T-helper 2 cell treated with Interferon-gamma antibody and Interleukin-4, amounts not matched to agents 5 μg/mL and 100 μg/mL, for 36 hours (primary cell): Measurements from ENCODE around the gene GOLIM4.
"Not testable (repeated sequence)": the region's sequence is repeated elsewhere in the genome, so short reads cannot be mapped to it uniquely, and the experiment has no call there.

ENCODE experiments used
- DNase-seq: peaks from one replicate; pipeline ENCODE4 v3.0.0; 2021; ENCODE audit warnings: low spot score
- H3K27ac Mint-ChIP-seq: one replicate; pipeline ENCODE4 v1.8.0; 2021; ENCODE audit warnings: mild to moderate bottlenecking, mixed read lengths
- H3K27me3 Mint-ChIP-seq: one replicate; pipeline ENCODE4 v1.8.0; 2021; ENCODE audit warnings: low read depth, mixed read lengths
- H3K36me3 Mint-ChIP-seq: one replicate; pipeline ENCODE4 v1.8.0; 2021; ENCODE audit warnings: low read depth, mixed read lengths
- H3K4me1 Mint-ChIP-seq: one replicate; pipeline ENCODE4 v1.8.0; 2021; ENCODE audit warnings: low read depth, mixed read lengths
- H3K4me3 Mint-ChIP-seq: one replicate; pipeline ENCODE4 v1.8.0; 2022; ENCODE audit warnings: mild to moderate bottlenecking, moderate library complexity, mixed read lengths
- H3K9me3 Mint-ChIP-seq: one replicate; pipeline ENCODE4 v1.8.0; 2021; ENCODE audit warnings: mixed read lengths

Gene GOLIM4

DNA sequence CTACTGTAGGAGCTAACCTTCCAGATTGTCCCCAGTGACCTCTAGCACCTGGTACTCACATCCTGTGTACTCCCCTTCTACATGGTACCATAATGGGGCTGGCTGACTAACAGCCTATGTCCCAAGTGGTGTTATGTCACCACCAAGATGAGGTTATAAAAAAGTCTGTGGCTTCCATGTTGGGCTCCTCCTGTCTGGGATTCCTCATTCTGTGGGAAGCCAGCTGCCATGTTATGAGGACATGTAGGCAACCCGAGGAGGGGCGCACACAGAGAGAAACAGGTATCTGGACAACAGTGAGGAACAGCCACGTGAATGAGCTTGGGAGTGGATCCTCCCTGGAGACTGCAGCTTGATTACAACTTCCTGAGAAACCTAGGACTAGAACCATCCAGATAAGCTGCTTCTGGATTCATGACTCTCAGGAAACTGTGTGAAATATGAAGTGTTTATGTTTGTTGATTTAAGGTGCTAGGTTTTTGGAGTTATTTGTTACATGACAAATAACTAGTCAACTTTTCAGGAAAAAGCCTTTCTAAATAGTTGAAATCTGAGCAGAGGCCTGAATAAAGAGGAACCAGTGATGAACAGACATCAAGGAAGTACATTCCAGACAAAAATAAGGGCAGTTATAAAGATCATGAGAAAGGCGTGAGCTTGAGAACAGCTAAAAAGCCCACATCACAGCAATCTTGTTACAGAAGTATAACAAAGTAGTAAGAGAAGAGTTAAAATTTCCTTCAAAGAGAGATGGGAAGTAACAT, 21.7 kb downstream of the GOLIM4 start:
- Mint-ChIP-seq H3K36me3 (no peaks in the 10 kb centered on the region), H3K4me3 (no peak overlapping the region), H3K27ac (no peak overlapping the region), H3K4me1 (no peaks in the 10 kb centered on the region), H3K9me3 (no peaks in the 10 kb centered on the region), H3K27me3 (no peaks in the 10 kb centered on the region)
- no peak for DNase-seq

DNA sequence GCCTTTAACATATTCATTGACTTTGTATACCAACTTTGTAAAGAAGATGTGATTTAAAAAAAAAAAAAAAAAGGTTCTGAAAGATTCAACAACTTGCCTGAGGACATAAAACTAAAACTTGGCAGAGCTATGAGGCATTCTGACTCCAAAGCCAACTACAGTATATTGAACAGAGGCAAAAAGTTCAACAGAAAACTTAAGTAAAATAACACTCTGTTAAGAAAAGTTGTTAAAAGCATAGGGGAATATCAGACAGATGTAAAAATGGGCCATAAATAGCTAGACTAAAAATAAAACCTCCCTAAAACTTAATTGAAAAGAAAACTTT, 23.4 kb downstream of the GOLIM4 start:
- H3K9me3 Mint-ChIP-seq, result no peaks in the 10 kb centered on the region
- H3K36me3 Mint-ChIP-seq, result no peaks in the 10 kb centered on the region
- DNase-seq, result no peak
- H3K4me3 Mint-ChIP-seq, result no peak overlapping the region
- no peaks in the 10 kb centered on the region for H3K4me1 Mint-ChIP-seq
- H3K27ac Mint-ChIP-seq, result no peak overlapping the region
- H3K27me3 Mint-ChIP-seq, result no peaks in the 10 kb centered on the region

DNA sequence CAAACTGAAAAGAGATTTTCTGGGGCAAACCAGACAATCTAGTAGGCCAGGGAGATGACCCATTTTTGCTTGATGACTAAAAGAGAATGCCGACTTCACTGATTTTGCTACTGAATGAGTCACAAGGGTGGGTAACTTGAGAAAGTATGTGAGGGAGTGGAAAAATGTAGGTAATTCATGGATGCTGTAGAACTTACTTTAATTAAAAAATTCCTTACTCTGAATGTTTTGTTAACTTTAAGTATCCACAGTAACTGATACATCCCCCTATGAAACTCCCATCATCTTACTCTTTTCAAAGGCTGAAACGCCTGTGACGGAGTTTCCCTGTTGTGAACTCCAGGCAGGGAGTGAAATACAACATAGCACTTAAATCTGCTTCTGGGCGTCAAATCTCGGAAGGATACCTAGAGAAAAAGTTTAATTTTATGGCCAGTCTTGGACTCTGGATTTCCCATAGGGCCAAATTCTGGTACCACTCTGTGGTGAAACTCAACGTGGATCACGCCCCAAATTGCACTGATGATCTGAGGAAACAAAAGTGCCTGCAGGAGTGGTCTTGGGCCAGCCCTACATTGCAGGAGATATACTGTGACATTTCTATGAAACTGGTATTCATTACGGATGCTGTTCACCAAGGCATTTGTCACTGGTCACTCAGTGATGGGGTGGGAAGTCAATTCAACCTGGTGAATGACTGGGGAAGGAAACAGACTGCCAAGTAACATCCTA, 24.0 kb downstream of the GOLIM4 start:
- Mint-ChIP-seq H3K27ac (no peak overlapping the region), H3K27me3 (no peaks in the 10 kb centered on the region), H3K4me1 (no peaks in the 10 kb centered on the region), H3K36me3 (no peaks in the 10 kb centered on the region), H3K9me3 (no peaks in the 10 kb centered on the region), H3K4me3 (no peak overlapping the region)
- DNase-seq, result no peak

DNA sequence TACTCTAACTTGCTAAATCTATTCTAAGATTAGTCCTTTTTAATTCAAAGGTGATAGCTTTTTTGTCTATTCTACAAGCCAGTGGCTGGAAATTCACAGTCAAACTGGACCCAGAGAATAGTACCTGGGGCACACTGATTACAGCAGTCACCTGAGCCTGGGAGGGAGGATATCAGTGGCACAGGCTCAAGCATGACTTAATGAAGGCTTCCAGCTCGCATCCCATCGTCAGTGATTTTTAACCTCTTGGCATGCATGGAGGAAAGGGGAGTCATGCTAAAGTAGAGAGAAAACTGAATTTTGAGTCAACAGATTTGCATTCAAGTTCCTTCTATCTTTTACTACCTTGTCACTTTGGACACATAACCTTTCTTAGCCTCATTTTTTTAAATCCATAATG, 24.8 kb downstream of the GOLIM4 start:
- Mint-ChIP-seq H3K36me3 (no peaks in the 10 kb centered on the region), H3K4me1 (no peaks in the 10 kb centered on the region), H3K4me3 (no peak overlapping the region), H3K27ac (no peak overlapping the region), H3K27me3 (no peaks in the 10 kb centered on the region), H3K9me3 (no peaks in the 10 kb centered on the region)
- no peak for DNase-seq

DNA sequence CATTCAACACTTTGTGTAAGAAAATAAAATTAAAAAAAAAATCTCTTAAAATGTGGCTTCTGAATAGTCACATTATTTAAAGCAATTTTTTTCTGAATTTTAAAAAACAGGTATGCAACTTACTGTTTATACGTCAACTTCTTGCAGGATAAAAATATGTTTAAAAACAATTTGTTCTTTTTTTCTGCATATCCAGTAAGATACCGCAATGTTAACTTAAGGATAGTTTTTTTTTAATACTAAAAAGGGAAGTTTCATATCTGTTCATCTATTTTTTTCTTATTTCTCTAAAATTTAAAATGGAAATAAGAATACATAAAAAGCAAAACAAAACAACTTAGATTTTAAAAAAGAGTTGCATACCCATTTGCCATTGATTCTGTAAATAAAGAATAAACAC, 27.4 kb downstream of the GOLIM4 start:
- no peaks in the 10 kb centered on the region for H3K4me1 Mint-ChIP-seq
- H3K9me3 Mint-ChIP-seq, result no peaks in the 10 kb centered on the region
- no peak for DNase-seq

DNA sequence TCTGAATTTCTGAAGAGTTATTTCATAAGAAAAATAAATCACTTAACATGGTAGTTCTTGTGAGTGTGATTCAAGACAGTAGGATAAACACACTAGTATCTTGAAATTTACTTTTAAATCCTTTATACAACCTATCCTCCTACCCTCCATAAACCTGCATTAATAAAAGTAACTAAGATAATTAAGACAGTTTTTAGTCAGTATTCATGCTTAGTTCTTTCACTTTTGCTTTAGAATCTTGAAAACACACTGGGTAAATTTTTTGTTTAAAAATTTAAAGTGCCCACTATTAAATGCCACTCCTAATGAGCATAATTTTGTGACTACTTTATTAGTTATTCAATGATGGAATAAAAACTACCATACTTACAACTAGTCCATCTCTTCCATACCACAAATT, 28.8 kb downstream of the GOLIM4 start:
- no peaks in the 10 kb centered on the region for H3K4me1 Mint-ChIP-seq
- peaks cover 3% of the 10 kb centered on the region for H3K27me3 Mint-ChIP-seq
- H3K9me3 Mint-ChIP-seq, result no peaks in the 10 kb centered on the region
- no peak for DNase-seq
- H3K27ac Mint-ChIP-seq, result no peak overlapping the region
- no peaks in the 10 kb centered on the region for H3K36me3 Mint-ChIP-seq
- H3K4me3 Mint-ChIP-seq, result no peak overlapping the region

More for the DNA sequence above, 27.4 kb downstream of the GOLIM4 start:
- H3K36me3 Mint-ChIP-seq, result no peaks in the 10 kb centered on the region
- no peak overlapping the region for H3K4me3 Mint-ChIP-seq
- no peak overlapping the region for H3K27ac Mint-ChIP-seq
- peaks cover 3% of the 10 kb centered on the region for H3K27me3 Mint-ChIP-seq

DNA sequence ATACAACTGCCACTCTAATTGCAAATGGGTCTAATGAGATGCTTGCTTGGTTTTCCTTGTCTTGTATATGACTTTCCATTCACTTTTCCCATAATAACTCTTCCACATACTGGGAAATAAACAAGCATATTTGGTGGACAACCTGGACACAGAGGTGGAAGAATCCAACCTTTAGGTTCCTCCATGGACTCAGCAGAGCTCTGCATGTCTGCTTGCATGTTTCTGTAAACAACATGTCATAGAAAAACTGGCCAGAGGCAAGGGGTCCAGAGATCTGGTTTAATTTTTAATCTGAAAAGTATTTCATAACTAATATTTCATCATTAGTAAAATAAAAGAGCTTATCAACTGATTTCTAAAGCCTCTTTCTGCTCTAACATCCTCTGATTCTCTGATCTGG, 30.2 kb downstream of the GOLIM4 start:
- peaks cover 3% of the 10 kb centered on the region for H3K27me3 Mint-ChIP-seq

DNA sequence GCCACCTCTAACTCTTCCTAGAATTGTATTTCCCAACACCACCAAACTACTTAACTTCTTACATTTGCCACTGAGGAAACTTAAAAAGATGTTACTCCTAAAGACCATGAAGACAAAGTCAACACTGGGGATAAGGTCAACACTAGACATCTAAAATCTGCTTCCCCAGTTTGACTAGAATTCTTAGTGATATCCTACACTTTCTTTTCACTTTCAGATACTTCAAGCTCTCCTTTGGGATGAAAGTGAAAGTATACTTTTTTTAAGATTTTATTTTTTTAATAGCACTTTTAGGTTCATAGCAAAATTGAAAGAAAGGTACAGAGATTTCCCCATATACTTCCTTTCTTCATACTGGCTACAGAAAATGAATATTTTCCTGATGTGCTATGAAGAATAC, 32.6 kb downstream of the GOLIM4 start:
- peaks cover 10% of the 10 kb centered on the region for H3K27me3 Mint-ChIP-seq
- H3K4me3 Mint-ChIP-seq, result no peak overlapping the region
- H3K27ac Mint-ChIP-seq, result no peak overlapping the region
- H3K9me3 Mint-ChIP-seq, result no peaks in the 10 kb centered on the region
- DNase-seq, result no peak
- H3K36me3 Mint-ChIP-seq, result no peaks in the 10 kb centered on the region
- H3K4me1 Mint-ChIP-seq, result peaks cover 15% of the 10 kb centered on the region

More for the DNA sequence above, 30.2 kb downstream of the GOLIM4 start:
- no peak for DNase-seq
- Mint-ChIP-seq H3K9me3 (no peaks in the 10 kb centered on the region), H3K4me3 (no peak overlapping the region), H3K4me1 (peaks cover 11% of the 10 kb centered on the region), H3K27ac (no peak overlapping the region), H3K36me3 (no peaks in the 10 kb centered on the region)

DNA sequence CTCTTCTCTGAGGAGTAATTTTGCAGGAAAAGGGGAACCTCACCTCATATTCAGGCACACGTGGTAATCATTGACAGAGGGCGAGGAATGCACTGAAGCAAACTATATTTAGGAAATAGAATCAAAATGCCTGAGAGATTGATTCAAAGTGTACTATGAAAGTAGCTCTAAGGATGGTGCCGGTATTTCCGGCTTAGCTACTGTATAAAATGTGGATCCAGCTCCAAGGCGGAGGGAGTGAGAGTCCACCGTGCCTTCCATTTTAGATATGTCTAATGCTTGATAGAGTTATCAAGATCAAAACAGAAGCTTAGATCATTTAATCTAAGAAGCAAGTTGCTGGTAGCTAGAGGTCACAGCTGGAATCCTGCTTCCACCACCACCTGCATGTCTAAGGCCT, 33.0 kb downstream of the GOLIM4 start:
- Mint-ChIP-seq H3K4me3 (no peak overlapping the region), H3K36me3 (no peaks in the 10 kb centered on the region), H3K27ac (no peak overlapping the region), H3K27me3 (peaks cover 10% of the 10 kb centered on the region), H3K4me1 (peaks cover 15% of the 10 kb centered on the region), H3K9me3 (no peaks in the 10 kb centered on the region)
- DNase-seq, result no peak

DNA sequence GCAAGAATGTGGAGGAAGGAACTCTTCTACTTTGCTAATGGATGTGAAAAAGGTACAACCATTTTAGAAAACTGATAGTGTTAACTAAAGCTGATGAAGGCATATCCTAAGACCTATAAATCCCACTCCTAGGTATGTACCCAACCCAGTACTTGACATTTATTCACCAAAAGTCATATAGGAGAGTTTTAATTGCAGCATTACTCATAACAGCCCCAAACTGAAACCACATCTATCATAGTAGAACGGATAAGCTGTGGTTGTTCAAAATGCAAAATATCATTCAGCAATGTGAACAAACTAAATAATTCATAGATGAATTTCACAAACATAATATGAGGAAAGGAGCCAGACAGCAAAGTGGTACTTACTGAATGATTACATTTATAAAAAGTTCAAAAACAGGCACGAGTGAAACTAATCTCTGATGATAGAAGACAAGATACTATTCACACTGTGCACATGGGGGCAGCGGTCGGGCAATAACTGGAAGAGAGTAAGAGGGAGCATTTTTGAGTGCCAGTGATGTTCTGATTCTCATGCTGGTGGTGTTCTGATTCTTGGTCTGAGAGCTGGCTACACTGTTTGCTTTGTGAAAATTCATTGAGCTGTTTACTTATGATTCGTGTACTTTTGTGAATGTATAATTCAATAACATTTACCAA, 34.3 kb downstream of the GOLIM4 start:
- Mint-ChIP-seq H3K9me3 (no peaks in the 10 kb centered on the region), H3K4me1 (peaks cover 15% of the 10 kb centered on the region), H3K27me3 (peaks cover 10% of the 10 kb centered on the region), H3K4me3 (peak overlapping the region; percentile 43), H3K27ac (no peak overlapping the region), H3K36me3 (no peaks in the 10 kb centered on the region)
- no peak for DNase-seq

DNA sequence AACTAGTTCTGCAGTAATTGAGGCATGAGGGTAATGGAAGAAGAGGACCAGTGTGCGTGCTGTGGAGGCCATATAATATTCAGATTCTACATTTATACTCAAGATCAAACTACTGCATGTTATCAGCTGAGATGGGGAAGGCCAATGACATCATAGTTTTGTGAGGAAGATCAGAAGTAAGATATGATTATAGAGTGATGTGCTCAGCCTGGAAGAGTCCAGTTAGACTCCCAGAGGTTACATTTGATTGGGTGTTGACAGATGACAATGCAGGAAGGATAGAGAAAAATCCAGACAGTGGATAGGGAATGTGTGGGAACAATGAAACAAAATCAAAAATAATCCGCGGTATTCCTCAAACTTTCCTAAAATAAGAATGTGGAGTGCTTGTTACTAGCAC, 35.4 kb downstream of the GOLIM4 start:
- no peak for DNase-seq

DNA sequence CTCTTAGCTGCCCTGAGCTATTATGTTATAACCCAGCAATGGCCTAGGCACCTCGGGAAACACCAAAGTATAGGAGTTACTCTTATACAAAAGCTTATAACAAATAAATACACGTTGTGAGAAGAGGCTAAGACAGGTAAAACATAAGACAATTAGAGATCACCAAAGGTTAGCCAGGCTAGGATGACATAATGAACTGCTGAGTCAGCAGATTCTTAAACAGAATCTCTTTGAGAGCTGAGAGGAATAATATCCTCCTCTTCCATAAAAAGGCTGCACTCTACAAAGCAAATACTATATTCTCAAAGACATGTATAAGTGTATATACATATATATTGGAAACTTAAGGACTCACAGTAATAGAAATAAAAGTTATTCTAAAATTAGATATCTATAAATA, 37.2 kb downstream of the GOLIM4 start:
- Mint-ChIP-seq H3K9me3 (no peaks in the 10 kb centered on the region), H3K27ac (no peak overlapping the region), H3K4me1 (peaks cover 15% of the 10 kb centered on the region), H3K36me3 (no peaks in the 10 kb centered on the region), H3K27me3 (peaks cover 7% of the 10 kb centered on the region), H3K4me3 (no peak overlapping the region)
- no peak for DNase-seq

More for the DNA sequence above, 35.4 kb downstream of the GOLIM4 start:
- Mint-ChIP-seq H3K27me3 (peaks cover 7% of the 10 kb centered on the region), H3K9me3 (no peaks in the 10 kb centered on the region), H3K36me3 (no peaks in the 10 kb centered on the region), H3K4me1 (peaks cover 15% of the 10 kb centered on the region), H3K27ac (no peak overlapping the region), H3K4me3 (no peak overlapping the region)

DNA sequence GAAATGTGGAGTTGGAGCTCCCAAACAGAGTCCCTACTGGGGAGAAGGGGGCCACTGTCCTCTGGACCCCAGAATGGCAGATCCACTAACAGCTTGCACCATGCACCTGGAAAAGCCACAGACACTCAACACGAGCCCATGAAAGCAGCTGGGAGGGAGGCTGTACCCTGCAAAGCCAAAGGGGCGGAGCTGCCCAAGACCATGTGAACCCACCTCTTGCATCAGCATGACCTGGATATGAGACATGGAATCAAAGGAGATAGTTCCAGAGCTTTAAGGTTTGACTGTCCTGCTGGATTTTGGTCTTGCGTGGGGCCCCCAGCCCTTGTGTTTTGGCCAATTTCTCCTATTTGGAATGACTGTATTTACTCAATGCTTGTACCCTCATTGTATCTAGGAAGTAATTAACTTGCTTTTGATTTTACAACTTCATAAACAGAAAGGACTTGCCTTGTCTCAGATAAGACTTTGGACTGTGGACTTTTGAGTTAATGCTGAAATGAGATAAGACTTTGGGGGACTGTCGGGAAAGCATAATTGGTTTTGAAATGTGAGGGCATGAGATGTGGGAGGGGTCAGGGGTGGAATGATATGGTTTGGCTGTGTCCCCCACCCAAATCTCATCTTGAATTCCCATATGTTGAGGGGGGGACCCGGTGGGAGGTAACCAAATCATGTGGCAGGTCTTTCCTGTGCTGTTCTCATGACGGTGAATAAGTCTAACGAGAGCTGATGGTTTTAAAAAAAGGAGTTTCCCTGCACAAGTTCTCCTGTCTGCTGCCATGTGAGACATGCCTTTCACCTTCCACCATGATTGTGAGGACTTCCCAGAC, 39.1 kb downstream of the GOLIM4 start:
- not testable (repeated sequence) for H3K27ac Mint-ChIP-seq, H3K36me3 Mint-ChIP-seq, H3K27me3 Mint-ChIP-seq, H3K4me3 Mint-ChIP-seq, DNase-seq, H3K9me3 Mint-ChIP-seq
- peaks cover 14% of the 10 kb centered on the region for H3K4me1 Mint-ChIP-seq

DNA sequence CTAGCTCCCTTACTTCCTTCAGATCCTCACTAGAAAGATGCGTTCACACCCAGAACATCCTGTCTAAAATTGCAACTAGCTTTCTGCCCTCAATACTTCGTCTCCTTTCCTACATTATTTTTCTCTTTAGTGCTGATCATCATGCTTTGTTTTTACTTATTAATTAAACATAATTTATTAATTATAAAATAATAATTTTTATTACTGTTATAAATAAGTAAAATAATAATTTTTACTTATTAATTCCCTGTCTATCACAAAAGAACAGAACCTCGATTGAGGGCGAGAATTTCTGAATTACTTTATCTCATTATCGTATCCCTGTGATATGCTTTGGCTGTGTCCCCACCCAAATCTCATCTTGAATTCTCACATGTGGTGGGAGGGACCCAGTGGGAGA, 41.3 kb downstream of the GOLIM4 start:
- H3K4me1 Mint-ChIP-seq, result no peaks in the 10 kb centered on the region
- peaks cover 2% of the 10 kb centered on the region for H3K27me3 Mint-ChIP-seq
- no peaks in the 10 kb centered on the region for H3K9me3 Mint-ChIP-seq
- no peak overlapping the region for H3K27ac Mint-ChIP-seq
- no peaks in the 10 kb centered on the region for H3K36me3 Mint-ChIP-seq
- DNase-seq, result no peak
- H3K4me3 Mint-ChIP-seq, result no peak overlapping the region
